ENCODE measurements around the gene PPP2R3A.

DNA sequence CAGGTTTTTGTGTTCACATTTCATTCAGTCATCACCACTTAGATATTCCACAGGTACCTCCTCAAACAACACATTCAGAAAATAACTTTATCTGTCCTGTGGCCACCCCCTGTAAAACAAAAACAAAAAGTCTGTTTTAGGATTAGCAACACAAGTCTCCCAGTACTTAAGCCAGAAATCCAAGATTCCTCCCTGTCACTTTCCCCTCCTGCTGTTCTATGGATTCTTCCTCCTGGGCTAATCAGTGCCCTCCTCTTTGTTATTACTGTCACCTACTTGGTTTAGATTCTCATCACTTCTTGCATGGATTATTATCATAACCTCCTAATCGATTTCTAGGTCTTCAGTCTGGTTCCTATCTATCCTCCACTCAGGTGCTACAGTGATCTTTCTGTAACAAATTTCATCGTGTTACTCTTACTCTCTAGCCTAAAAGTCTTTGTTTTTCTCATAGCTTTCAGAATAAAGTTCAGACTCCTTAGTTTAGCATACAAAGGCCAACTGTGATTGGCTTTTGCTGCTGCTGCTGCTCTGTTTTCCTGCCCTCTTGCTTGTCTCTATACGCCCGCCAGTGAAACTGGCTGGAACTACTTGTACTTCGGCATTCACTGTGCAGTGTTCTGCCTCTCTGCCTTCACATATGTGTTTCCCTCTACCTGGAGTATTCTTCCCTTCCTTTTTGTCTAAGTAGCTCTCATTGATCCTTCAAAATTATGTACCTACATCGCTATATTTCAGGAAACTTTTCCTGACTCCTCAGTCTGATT, 32.2 kb downstream of the PPP2R3A start:
- TF ChIP-seq, protein P1, sequence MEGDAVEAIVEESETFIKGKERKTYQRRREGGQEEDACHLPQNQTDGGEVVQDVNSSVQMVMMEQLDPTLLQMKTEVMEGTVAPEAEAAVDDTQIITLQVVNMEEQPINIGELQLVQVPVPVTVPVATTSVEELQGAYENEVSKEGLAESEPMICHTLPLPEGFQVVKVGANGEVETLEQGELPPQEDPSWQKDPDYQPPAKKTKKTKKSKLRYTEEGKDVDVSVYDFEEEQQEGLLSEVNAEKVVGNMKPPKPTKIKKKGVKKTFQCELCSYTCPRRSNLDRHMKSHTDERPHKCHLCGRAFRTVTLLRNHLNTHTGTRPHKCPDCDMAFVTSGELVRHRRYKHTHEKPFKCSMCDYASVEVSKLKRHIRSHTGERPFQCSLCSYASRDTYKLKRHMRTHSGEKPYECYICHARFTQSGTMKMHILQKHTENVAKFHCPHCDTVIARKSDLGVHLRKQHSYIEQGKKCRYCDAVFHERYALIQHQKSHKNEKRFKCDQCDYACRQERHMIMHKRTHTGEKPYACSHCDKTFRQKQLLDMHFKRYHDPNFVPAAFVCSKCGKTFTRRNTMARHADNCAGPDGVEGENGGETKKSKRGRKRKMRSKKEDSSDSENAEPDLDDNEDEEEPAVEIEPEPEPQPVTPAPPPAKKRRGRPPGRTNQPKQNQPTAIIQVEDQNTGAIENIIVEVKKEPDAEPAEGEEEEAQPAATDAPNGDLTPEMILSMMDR (IDR thresholded peaks at IDR 0.05): no peak
- TF ChIP-seq POLR2A (IDR thresholded peaks at IDR 0.05) (no peak), POLR2AphosphoS5 (IDR thresholded peaks at IDR 0.05) (no peak)

Data from prostate gland (tissue), 2 donors.